GM18519 (cell line): Measurements from ENCODE around the gene TSGA10IP.
A peak's percentile ranks its signal among the peaks of the same experiment; 100 is the strongest.

Source experiments
- ATAC-seq: cut with Tn5 transposase; IDR thresholded peaks from one replicate; pipeline ENCODE4 v1.9.1; 2021; ENCODE audit warnings: mild to moderate bottlenecking, moderate library complexity; ENCODE audit not compliant: unreplicated experiment, low FRiP score

The TSGA10IP gene

GRCh38 chr11:65945430-65945911, at the start of gene TSGA10IP:
Gene TSGA10IP (plus strand): TSS chr11:65945480. CDS start chr11:65945676, 196 bp downstream.
- no peak for ATAC-seq

DNA sequence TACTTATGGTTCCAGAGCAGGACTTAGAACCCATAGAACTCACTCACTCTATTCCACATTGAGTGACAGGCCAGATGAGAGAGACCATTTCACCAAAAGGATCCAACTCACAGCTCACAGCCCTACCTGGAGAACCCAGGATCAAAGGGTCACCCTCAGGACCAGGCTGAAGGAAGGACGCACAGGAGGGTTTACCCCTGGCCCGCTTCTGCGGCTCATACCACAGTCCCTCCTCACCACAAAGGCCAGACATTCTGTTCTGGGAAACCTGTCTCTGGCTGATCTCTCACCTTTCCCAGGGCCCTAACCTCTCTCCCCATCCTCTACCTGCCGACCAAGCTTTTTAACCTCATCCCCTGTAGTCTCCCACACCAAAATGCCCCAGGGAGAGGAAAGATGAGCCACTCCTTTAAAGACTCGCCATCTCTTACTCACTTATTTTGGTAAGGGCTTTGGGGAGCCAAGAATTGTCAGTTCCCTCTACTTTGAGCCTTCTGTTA, 49.7 kb upstream of the TSGA10IP start:
- no peak for ATAC-seq

- no peak for ATAC-seq
Measured at GRCh38 chr11:65896034-65896999, 49.0 kb upstream of the TSGA10IP start.

DNA sequence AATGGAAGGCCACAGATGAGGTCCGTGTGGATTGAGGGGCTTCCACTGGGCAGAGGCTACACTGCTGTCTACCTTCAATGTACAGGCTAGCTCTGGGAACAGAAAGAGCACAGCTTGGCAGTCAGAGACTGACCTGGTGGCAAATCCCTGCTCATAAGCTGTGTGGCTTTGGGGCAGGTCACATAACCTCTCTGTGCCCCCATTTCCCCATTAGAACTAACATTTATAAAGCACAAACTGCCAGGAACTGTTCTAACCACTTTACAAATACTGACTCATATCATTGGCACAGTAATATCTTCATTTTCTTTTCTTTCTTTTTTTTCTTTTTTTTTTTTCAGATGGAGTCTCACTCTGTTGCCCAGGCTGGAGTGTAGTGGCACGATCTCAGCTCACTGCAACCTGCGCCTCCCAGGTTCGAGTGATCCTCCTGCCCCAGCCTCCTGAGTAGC, 48.2 kb upstream of the TSGA10IP start:
- ATAC-seq: no peak

DNA sequence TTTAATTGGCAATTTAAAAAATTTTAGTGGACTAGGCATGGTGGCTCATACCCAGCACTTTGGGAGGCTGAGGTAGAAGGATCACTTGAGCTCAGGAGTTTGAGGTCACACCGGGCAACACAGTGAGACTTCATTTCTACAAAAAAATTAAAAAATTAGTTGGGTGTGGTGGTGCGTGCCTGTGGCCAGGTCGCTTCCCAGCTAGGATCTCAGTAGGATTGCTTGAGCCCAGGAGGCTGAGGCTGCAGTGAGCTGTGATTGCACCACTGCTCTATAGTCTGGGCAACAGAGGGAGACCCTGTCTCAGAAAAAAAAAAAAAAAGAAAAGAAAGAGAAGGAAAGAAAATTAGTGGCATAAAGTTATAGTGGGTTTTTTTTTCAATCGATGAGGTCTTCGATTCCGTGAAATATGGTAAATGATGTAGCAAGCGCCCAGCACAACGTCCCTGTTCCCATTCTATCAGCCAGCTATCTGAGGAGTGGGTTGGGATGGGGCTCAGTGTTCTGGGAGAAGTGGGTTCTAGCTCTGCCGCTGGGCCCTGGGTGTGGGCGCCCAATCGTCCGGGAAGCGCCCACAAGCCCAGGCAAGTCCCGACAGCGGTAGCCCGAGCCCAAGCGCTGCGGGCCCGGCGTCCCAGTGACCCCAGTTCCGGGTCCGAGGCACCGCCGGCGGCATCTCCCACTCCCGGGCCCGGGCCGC, 46.5 kb upstream of the TSGA10IP start:
- ATAC-seq: no peak

GRCh38 chr11:65899356-65900124, 45.7 kb upstream of the TSGA10IP start:
- ATAC-seq: no peak

DNA sequence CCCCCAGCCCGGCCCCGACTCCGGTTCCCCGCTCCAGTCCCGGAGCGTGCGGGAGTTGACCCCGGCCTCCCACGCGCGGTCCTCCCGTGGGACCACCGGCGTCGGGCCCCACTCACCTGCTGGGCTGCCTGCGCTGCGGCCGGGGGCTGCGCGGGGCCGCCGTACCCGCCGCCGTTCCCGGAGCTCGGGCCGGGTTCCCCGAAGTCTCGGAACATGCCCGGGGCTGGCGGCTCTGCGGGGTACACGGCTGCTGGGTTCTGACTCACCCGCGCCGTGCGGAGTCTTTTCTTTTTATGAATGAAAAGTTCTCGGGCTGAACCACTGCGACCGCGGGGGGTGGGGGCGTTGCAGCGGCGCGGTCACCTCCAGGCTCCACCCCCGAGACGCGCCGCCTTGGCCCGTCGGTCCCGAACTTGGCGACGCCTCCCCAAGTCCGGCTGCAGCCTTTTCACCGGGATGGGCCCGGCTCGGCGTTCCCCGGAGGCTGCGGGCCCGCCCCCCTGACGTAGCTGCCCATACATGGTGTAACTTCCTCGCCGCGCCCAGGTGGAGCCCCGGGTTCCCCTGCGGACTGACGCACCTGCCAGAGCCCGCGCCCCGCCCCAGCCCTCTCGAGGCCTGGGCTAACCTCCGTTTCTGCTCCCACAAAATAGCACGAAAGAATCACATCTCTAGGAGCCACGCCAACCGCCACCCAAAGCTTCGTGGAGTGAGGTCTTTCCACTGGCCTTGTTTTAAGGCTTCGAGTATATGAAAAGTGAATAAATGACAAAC, 45.0 kb upstream of the TSGA10IP start, which contains the start of gene FOSL1:
TSS of gene FOSL1 (minus strand) at position 264 of the 774 bp plus-strand sequence. CDS start at position 215, 49 bp downstream.
- peak; percentile 46 for ATAC-seq

DNA sequence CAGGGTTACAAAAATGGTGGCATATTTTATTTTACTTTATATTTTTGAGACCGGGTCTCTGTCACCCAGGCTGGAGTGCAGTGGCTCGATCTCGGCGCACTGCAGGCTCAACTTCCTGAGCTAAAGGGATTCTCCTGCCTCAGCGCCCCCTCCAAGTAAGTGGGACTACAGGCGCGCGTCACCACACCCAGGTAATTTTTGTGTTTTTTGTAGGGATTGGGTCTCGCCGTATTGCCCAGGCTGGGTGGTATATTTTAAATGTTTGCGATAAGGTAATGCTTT, 44.4 kb upstream of the TSGA10IP start:
- no peak for ATAC-seq

GRCh38 chr11:65903068-65903481, 42.2 kb upstream of the TSGA10IP start:
- ATAC-seq: no peak

DNA sequence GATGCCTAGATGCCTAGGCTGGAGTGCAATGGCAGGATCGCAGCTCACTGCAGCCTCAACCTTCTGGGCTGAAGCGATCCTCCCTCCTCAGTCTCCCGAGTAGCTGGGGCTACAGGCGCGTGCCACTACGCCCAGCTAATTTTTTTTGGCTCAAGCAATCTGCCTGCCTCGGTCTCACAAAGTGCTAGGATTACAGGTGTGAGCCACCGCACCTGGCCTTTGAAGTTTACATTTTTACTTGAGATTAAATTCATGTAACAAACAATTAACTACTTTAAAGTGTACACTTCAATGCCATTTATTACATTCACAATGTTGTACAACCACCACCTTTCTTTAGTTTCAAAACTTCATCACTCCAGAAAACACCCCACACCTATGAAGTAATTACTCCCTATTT, 41.6 kb upstream of the TSGA10IP start:
- no peak for ATAC-seq

- ATAC-seq: no peak
Measured at GRCh38 chr11:65906602-65907001, 38.7 kb upstream of the TSGA10IP start.

DNA sequence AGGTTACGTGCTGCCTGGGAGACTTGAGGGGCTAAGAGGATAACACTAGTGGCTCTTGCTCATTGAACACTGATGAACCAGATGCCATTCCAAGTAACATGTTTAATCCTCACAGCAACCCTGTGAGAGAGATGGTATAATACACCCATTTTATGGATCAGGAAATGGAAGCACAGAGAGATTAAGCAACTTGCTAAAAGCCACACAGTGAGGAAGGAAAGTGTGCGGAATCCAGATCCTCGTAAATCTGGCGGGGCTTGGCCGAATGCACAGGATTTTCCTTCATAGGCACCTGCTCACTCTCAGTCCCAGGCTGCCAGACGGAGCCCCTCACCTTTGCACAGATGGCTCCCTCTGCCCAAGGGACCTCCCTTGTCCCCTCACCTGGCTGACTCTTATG, 37.4 kb upstream of the TSGA10IP start:
- ATAC-seq: no peak

GRCh38 chr11:65911682-65912568, 33.4 kb upstream of the TSGA10IP start:
- ATAC-seq: no peak

- no peak for ATAC-seq
Measured at GRCh38 chr11:65912845-65913244, 32.4 kb upstream of the TSGA10IP start.

GRCh38 chr11:65915101-65915820, 30.0 kb upstream of the TSGA10IP start:
- no peak for ATAC-seq

GRCh38 chr11:65915821-65916251, 29.4 kb upstream of the TSGA10IP start:
- no peak for ATAC-seq

DNA sequence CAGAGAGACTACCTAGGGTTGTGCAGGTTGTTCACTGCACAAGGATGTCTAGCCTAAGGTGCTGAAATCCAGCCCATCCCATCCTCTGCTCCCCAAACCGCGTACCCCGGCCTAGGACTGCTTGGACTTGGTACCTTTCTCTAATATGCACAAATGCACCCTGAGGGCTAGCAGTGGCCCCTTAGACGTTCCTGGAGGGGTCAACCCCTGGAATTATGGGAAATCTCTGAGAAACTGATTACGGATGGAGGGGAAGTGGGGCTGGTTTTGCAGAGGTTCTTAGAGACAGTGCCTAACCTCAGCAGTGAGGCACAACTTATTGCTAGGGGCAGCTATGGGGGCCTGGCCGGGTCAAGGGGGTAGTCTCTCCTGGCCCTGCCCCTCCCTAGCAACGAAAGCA, 28.9 kb upstream of the TSGA10IP start:
- no peak for ATAC-seq

GRCh38 chr11:65917077-65917433, 28.2 kb upstream of the TSGA10IP start:
- ATAC-seq: no peak
